NB4 (cell line): ENCODE data around the gene TMC8.

Experiments used
- POLR2A ChIP-seq: IDR thresholded peaks from 2 replicates; pipeline ENCODE4 v1.6.1; 2011; ENCODE audit warnings: mild to moderate bottlenecking; ENCODE audit not compliant: insufficient read length; ENCODE audit errors: extremely low read depth
- TF ChIP-seq, protein P1 (sequence below): IDR thresholded peaks from 2 replicates; pipeline ENCODE4 v1.6.1; 2011; ENCODE audit warnings: low read depth, low read length

DNA sequence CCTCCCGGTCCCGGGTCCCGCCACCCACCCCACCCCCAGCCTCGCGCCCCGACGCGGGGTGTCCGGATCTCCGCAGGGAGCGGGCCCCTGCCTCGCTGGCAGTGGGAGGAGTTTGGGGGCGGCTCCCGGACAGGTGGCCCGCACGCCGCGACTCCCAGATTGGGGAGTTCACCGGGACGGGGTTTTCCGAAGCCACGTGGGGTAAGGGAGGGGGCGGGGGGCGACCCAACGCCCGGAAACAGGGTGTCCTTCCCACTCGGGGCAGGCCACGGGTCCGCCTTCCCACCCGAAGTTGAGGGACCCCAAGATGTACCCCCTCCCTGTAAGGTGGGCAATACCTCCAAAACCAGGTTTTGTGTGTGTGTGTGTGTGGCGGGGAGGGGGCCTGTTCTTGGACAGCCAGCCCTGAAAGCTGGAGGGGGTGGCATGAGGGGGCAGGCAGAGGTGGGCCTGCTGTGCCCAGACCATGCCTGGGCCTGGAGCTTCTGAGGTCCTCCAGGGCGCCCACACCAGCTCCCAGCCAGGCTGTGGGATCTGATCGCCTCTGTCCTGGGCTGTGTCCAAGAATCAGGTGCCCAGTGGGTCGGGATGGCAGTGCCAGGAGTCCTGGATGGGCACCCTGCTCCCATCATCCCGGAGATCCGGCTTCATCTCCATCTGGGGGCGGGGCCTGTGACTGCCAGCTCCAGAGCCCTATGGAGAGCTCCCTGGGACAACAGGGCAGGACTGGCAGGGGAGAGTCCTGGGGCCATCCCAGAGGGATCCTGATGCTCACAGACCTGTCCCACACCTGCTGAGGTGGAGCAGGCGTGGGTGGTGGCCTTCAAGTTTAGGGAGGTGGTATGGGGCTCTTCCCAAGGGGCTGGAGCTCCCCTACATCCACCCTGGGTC is 38.6 kb downstream of the TMC8 start:
- TF ChIP-seq, protein P1, sequence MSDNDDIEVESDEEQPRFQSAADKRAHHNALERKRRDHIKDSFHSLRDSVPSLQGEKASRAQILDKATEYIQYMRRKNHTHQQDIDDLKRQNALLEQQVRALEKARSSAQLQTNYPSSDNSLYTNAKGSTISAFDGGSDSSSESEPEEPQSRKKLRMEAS: peak; percentile 56
- TF ChIP-seq POLR2A: no peak
